HG03457 (cell line): ENCODE results near the gene HUWE1.
"Not testable (repeated sequence)": the region's sequence is repeated elsewhere in the genome, so short reads cannot be mapped to it uniquely, and the experiment has no call there.

Experiments
- ATAC-seq: cut with Tn5 transposase; IDR thresholded peaks from one replicate; pipeline ENCODE4 v1.9.1; 2021; ENCODE audit warnings: moderate number of reproducible peaks; ENCODE audit not compliant: unreplicated experiment

Gene HUWE1

GRCh38 chrX:53686151-53686885 is at the start of gene HUWE1:
Gene HUWE1, minus strand, starts transcription at chrX:53686719. Its CDS starts 32,612 bp downstream, at chrX:53654107.
- peak; percentile 36 for ATAC-seq

- no peak for ATAC-seq
These were observed 46.3 kb upstream of the HUWE1 start for GRCh38 chrX:53732797-53733196.

GRCh38 chrX:53729751-53730150 is 43.2 kb upstream of the HUWE1 start:
- no peak for ATAC-seq

GRCh38 chrX:53728506-53728905 is 42.0 kb upstream of the HUWE1 start:
- no peak for ATAC-seq

GRCh38 chrX:53724872-53725271 is 38.4 kb upstream of the HUWE1 start:
- no peak for ATAC-seq

GRCh38 chrX:53723381-53723780 is 36.9 kb upstream of the HUWE1 start:
- no peak for ATAC-seq

- ATAC-seq: not testable (repeated sequence)
These were observed 35.1 kb upstream of the HUWE1 start for GRCh38 chrX:53721610-53722009.

- not testable (repeated sequence) for ATAC-seq
These were observed 33.1 kb upstream of the HUWE1 start for GRCh38 chrX:53719666-53720065.

- no peak for ATAC-seq
These were observed 31.6 kb upstream of the HUWE1 start for GRCh38 chrX:53718073-53718472.

GRCh38 chrX:53717205-53717604 is 30.7 kb upstream of the HUWE1 start:
- no peak for ATAC-seq

- ATAC-seq: peak; percentile 35
These were observed 30.0 kb upstream of the HUWE1 start for GRCh38 chrX:53716328-53717088.

GRCh38 chrX:53715346-53715924 is 28.9 kb upstream of the HUWE1 start:
- no peak for ATAC-seq

GRCh38 chrX:53714580-53715345 is 28.2 kb upstream of the HUWE1 start:
- peak; percentile 55 for ATAC-seq

- ATAC-seq: no peak
These were observed 27.6 kb upstream of the HUWE1 start for GRCh38 chrX:53713987-53714579.

GRCh38 chrX:53711436-53711835 is 24.9 kb upstream of the HUWE1 start:
- no peak for ATAC-seq

GRCh38 chrX:53704854-53705253 is 18.3 kb upstream of the HUWE1 start:
- no peak for ATAC-seq

GRCh38 chrX:53704294-53704693 is 17.8 kb upstream of the HUWE1 start:
- no peak for ATAC-seq

- no peak for ATAC-seq
These were observed 9.5 kb upstream of the HUWE1 start for GRCh38 chrX:53695946-53696549.

- no peak for ATAC-seq
These were observed 8.1 kb upstream of the HUWE1 start for GRCh38 chrX:53694642-53695041.

- ATAC-seq: no peak
These were observed 1.8 kb upstream of the HUWE1 start for GRCh38 chrX:53688300-53688699.
